K562 (cell line): Measurements from ENCODE around the gene ANAPC2. TPM values are rescaled to one million over a fixed set of nuclear protein-coding genes. Genes with fewer than 3 reads are reported as not detected.

Experiments used
- CBX1 ChIP-seq: sonication (generic); IDR thresholded peaks from 2 replicates; pipeline ENCODE4 v1.6.1; 2016; ENCODE audit warnings: antibody characterized with exemption, low read depth, mild to moderate bottlenecking
- ELF1 ChIP-seq: fragments of 200-800 bp; sonication (Bioruptor generic); IDR thresholded peaks from 2 replicates; pipeline ENCODE4 v1.6.1; 2016; ENCODE audit warnings: missing genetic modification characterization, missing compliant biosample characterization
- FIP1L1 ChIP-seq: fragments of 200-400 bp; formaldehyde crosslinking; IDR thresholded peaks from 2 replicates; pipeline ENCODE4 v1.6.1; 2018; ENCODE audit warnings: mild to moderate bottlenecking, low read depth, low read length; ENCODE audit not compliant: poor library complexity, severe bottlenecking
- HIVEP1 ChIP-seq: fragments of 250-450 bp; sonication (Bioruptor Pico); IDR thresholded peaks from 2 replicates; pipeline ENCODE4 v1.4.0; 2020; ENCODE audit warnings: mild to moderate bottlenecking
- KLF13 ChIP-seq: fragments of 450-650 bp; IDR thresholded peaks from 2 replicates; pipeline ENCODE4 v1.6.1; 2016; ENCODE audit warnings: missing genetic modification characterization, low read depth, mild to moderate bottlenecking, missing compliant biosample characterization, moderate library complexity, borderline replicate concordance
- LCOR ChIP-seq: sonication (generic); formaldehyde crosslinking; IDR thresholded peaks from 2 replicates; pipeline ENCODE4 v1.8.0; 2022; ENCODE audit warnings: mild to moderate bottlenecking, missing genetic modification reagents
- MBD2 ChIP-seq: sonication (generic); IDR thresholded peaks from 2 replicates; pipeline ENCODE4 v1.6.1; 2016; ENCODE audit warnings: low read depth, borderline replicate concordance
- MEF2A ChIP-seq: IDR thresholded peaks from 2 replicates; pipeline ENCODE4 v1.6.1; 2011; ENCODE audit warnings: low read depth, mild to moderate bottlenecking, low read length, moderate library complexity; ENCODE audit not compliant: control insufficient read depth
- MTA3 ChIP-seq: fragments of 450-650 bp; formaldehyde crosslinking; IDR thresholded peaks from 2 replicates; pipeline ENCODE4 v1.6.1; 2017; ENCODE audit warnings: mild to moderate bottlenecking, borderline replicate concordance
- NCOA4 ChIP-seq: fragments of 450-650 bp; IDR thresholded peaks from 2 replicates; pipeline ENCODE4 v1.6.1; 2018; ENCODE audit warnings: mild to moderate bottlenecking; ENCODE audit not compliant: partially characterized antibody
- NR3C1 ChIP-seq: sonication (generic); formaldehyde crosslinking; IDR thresholded peaks from 2 replicates; pipeline ENCODE4 v1.8.1; 2022; ENCODE audit warnings: missing genetic modification reagents
- NUFIP1 ChIP-seq: fragments of 450-650 bp; IDR thresholded peaks from 2 replicates; pipeline ENCODE4 v1.6.1; 2018; ENCODE audit not compliant: partially characterized antibody
- PCBP1 ChIP-seq: fragments of 200-400 bp; formaldehyde crosslinking; IDR thresholded peaks from 2 replicates; pipeline ENCODE4 v1.6.1; 2018; ENCODE audit warnings: mild to moderate bottlenecking, low read depth, low read length; ENCODE audit not compliant: poor library complexity, severe bottlenecking
- PHF20 ChIP-seq: fragments of 450-650 bp; IDR thresholded peaks from 2 replicates; pipeline ENCODE4 v1.6.1; 2018; ENCODE audit not compliant: partially characterized antibody
- RBFOX2 ChIP-seq: fragments of 200-400 bp; formaldehyde crosslinking; IDR thresholded peaks from 2 replicates; pipeline ENCODE4 v1.6.1; 2017; ENCODE audit warnings: low read depth, mild to moderate bottlenecking, low read length, moderate library complexity
- SIRT6 ChIP-seq: IDR thresholded peaks from one replicate; pipeline ENCODE4 v1.6.1; 2012; ENCODE audit warnings: low read depth, mild to moderate bottlenecking, control low read depth, inconsistent platforms, low read length, moderate library complexity
- SMAD1 ChIP-seq: fragments of 150-350 bp; IDR thresholded peaks from 2 replicates; pipeline ENCODE4 v1.6.1; 2014; ENCODE audit warnings: low read length, low read depth; ENCODE audit not compliant: partially characterized antibody
- SNRNP70 ChIP-seq: fragments of 200-400 bp; formaldehyde crosslinking; optimal IDR thresholded peaks from 2 replicates; pipeline ENCODE3; 2017; ENCODE audit warnings: low read depth, low read length
- SPI1 ChIP-seq: IDR thresholded peaks from 2 replicates; pipeline ENCODE4 v1.6.1; 2011; ENCODE audit warnings: low read depth, low read length, control low read depth, borderline replicate concordance
- SRSF9 ChIP-seq: fragments of 200-400 bp; formaldehyde crosslinking; IDR thresholded peaks from 2 replicates; pipeline ENCODE4 v1.6.1; 2017; ENCODE audit warnings: low read depth, low read length, borderline replicate concordance
- SUPT5H ChIP-seq: fragments of 450-650 bp; IDR thresholded peaks from 2 replicates; pipeline ENCODE4 v1.6.1; 2016
- TEAD2 ChIP-seq: fragments of 450-650 bp; IDR thresholded peaks from 2 replicates; pipeline ENCODE4 v1.6.1; 2016; ENCODE audit warnings: missing genetic modification characterization, control low read depth, missing compliant biosample characterization
- ZKSCAN8 ChIP-seq: fragments of 200-800 bp; sonication (Bioruptor generic); IDR thresholded peaks from 2 replicates; pipeline ENCODE4 v1.6.1; 2016; ENCODE audit warnings: missing genetic modification characterization, missing compliant biosample characterization
- ZNF778 ChIP-seq: fragments of 450-650 bp; formaldehyde crosslinking; IDR thresholded peaks from 2 replicates; pipeline ENCODE4 v1.4.0; 2020; ENCODE audit warnings: mild to moderate bottlenecking, moderate library complexity
- polyA plus RNA-seq, 8 experiments: library from polyadenylated mRNA; depleted of rRNA in 4 of 8; stranded (reverse) in 5 of 8; unstranded in 3 of 8; fragments of >200 nt; fragmentation: Nextera tagmentation in 2 of 8; fragmentation: Illumina TruSeq in 1 of 8; extraction: Ambion mirVana in 2 of 8; extraction: Trizol in 1 of 8; gene quantifications; 2 replicates each; pipeline versions ENCODE4 v1.2.1 to v1.2.3, GENCODE V29; 2011 to 2014; ENCODE audit warnings: inconsistent platforms in 1 of 8, missing spikeins in 1 of 8
- total RNA-seq, 7 experiments: library from RNA; depleted of rRNA in 6 of 7; stranded (reverse); fragments of >200 nt in 6 of 7; fragmentation: Illumina TruSeq in 2 of 7; extraction: Trizol in 2 of 7; gene quantifications; 2 replicates each; pipeline versions ENCODE4 v1.2.1 to v1.2.3, GENCODE V29; 2011 to 2021; ENCODE audit warnings: low replicate concordance in 1 of 7
- TF ChIP-seq, protein P1 (sequence below): fragments of 450-650 bp; IDR thresholded peaks from 2 replicates; pipeline ENCODE4 v1.6.1; 2016; ENCODE audit warnings: mild to moderate bottlenecking
- TF ChIP-seq, protein P2 (sequence below): sonication (generic); formaldehyde crosslinking; IDR thresholded peaks from 2 replicates; pipeline ENCODE4 v1.9.0; 2022; ENCODE audit warnings: mild to moderate bottlenecking, missing genetic modification reagents

Gene ANAPC2
- total and polyA plus RNA-seq, 9 of the 15 experiments (the other 6 are each of a cell fraction or from before 2014, with no cell fraction given), result 0.11 to 56.5 (median 17.1) TPM; not detected in 1

DNA sequence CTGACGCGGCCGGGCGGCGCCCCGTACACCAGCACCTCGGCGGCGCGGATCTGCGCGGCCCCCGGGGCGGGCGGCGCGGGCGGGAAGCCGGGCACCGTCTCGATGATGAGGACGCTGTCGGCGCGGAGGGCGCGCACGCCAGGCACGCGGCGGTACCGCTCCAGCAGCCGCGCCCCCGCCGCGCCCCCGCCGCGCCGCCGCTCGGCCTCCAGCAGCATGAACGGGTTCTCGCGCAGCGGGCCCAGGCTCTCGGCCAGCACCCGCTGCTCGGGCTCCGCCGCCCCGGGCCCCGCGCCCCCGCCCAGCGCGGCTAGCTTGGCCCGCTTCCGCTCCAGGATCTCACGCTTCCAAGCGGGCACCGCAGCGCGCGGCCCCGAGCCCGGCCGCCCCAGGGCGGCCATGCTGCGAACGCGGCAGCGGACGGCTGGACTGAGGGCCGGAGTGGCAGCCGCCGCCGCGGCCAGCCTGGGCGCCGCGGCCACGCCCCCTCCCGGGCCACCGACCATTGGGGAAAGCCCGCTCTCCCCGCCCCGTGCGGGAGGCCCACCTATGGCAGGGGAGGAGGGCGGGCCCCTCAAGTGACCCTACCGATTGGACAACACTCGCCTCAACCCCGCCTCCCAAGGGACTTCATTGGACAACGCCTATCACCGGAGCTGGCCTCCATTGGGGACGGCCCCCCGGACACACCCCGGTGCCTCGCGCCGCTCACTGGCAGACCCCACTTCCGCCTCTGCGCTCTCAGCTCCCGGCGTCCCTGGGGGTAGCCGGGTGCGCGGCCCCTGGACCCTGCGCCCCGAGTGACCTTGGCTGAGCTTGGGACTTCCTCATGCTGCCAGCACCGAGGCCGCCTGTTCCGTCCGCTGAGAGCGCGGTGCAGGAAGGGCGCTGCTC, 12.2 kb upstream of the ANAPC2 start, which contains the start of gene TPRN (continued):
- TF ChIP-seq, protein P1, sequence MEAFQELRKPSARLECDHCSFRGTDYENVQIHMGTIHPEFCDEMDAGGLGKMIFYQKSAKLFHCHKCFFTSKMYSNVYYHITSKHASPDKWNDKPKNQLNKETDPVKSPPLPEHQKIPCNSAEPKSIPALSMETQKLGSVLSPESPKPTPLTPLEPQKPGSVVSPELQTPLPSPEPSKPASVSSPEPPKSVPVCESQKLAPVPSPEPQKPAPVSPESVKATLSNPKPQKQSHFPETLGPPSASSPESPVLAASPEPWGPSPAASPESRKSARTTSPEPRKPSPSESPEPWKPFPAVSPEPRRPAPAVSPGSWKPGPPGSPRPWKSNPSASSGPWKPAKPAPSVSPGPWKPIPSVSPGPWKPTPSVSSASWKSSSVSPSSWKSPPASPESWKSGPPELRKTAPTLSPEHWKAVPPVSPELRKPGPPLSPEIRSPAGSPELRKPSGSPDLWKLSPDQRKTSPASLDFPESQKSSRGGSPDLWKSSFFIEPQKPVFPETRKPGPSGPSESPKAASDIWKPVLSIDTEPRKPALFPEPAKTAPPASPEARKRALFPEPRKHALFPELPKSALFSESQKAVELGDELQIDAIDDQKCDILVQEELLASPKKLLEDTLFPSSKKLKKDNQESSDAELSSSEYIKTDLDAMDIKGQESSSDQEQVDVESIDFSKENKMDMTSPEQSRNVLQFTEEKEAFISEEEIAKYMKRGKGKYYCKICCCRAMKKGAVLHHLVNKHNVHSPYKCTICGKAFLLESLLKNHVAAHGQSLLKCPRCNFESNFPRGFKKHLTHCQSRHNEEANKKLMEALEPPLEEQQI, result no peak
- TF ChIP-seq, protein P2, sequence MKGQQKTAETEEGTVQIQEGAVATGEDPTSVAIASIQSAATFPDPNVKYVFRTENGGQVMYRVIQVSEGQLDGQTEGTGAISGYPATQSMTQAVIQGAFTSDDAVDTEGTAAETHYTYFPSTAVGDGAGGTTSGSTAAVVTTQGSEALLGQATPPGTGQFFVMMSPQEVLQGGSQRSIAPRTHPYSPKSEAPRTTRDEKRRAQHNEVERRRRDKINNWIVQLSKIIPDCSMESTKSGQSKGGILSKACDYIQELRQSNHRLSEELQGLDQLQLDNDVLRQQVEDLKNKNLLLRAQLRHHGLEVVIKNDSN (CRISPR knock-in tag), result peak; percentile 69
- TF ChIP-seq NR3C1 (no peak), HIVEP1 (no peak), SNRNP70 (no peak), RBFOX2 (peak; percentile 93), NCOA4 (no peak), MBD2 (peak; percentile 96), SUPT5H (peak; percentile 88), PHF20 (peak; percentile 82), CBX1 (no peak), ZKSCAN8 (no peak), MEF2A (no peak), NUFIP1 (no peak), FIP1L1 (no peak), ZNF778 (no peak), SIRT6 (no peak), TEAD2 (no peak), KLF13 (no peak), PCBP1 (no peak), LCOR (CRISPR knock-in tag) (no peak), MTA3 (peak; percentile 96), SRSF9 (no peak), SMAD1 (peak; percentile 60), ELF1 (peak; percentile 95), SPI1 (peak; percentile 85; the same call in 1 of the 2 replicates)
